Omental fat pad (tissue), 4 donors: ENCODE results near the gene FA2H. TPM values are rescaled to one million over a fixed set of nuclear protein-coding genes. Genes with fewer than 3 reads are reported as not detected.
A peak's percentile ranks its signal among the peaks of the same experiment; 100 is the strongest.

Source experiments
- ATAC-seq: fragments of 150-250 bp; one replicate; pipeline ENCODE4 v1.9.1; 2016; ENCODE audit warnings: mild to moderate bottlenecking, moderate library complexity; ENCODE audit not compliant: low FRiP score
- DNase-seq: peaks from one replicate; pipeline ENCODE4 v3.0.0-alpha.2; 2019; ENCODE audit warnings: low spot score
- total RNA-seq, 4 donors: library from RNA; depleted of rRNA; stranded (reverse); fragments of >200 nt; gene quantifications; one replicate each; pipeline ENCODE4 v1.1.0, GENCODE V29; 2016
- TF ChIP-seq, protein P1 (sequence below), 3 donors: fragments of 450-650 bp; IDR thresholded peaks; one replicate each; pipeline ENCODE4 v1.5.1; 2016 to 2017; ENCODE audit warnings: antibody characterized with exemption in 3 of 3, mild to moderate bottlenecking in 3 of 3, moderate library complexity in 2 of 3

Gene FA2H
- total RNA-seq, 4 donors from 2014 or later = not detected

- DNase-seq (no peak), ATAC-seq (peak; percentile 75)
- TF ChIP-seq, protein P1, sequence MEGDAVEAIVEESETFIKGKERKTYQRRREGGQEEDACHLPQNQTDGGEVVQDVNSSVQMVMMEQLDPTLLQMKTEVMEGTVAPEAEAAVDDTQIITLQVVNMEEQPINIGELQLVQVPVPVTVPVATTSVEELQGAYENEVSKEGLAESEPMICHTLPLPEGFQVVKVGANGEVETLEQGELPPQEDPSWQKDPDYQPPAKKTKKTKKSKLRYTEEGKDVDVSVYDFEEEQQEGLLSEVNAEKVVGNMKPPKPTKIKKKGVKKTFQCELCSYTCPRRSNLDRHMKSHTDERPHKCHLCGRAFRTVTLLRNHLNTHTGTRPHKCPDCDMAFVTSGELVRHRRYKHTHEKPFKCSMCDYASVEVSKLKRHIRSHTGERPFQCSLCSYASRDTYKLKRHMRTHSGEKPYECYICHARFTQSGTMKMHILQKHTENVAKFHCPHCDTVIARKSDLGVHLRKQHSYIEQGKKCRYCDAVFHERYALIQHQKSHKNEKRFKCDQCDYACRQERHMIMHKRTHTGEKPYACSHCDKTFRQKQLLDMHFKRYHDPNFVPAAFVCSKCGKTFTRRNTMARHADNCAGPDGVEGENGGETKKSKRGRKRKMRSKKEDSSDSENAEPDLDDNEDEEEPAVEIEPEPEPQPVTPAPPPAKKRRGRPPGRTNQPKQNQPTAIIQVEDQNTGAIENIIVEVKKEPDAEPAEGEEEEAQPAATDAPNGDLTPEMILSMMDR (IDR thresholded peaks at IDR 0.05) = no peak
Observed at GRCh38 chr16:74700438-74701225, 74.0 kb downstream of the FA2H start, which contains the start of gene MLKL. Gene MLKL, minus strand, starts transcription at chr16:74700862. Its CDS starts 5,105 bp downstream, at chr16:74695757.

- DNase-seq (no peak), ATAC-seq (peak; percentile 40)
- TF ChIP-seq, protein P1 (IDR thresholded peaks at IDR 0.05) = no peak
Observed at GRCh38 chr16:74700116-74700437, 74.5 kb downstream of the FA2H start.

GRCh38 chr16:74699666-74700065, 75.0 kb downstream of the FA2H start:
- no peak for ATAC-seq
- no peak for DNase-seq
- TF ChIP-seq, protein P1 (IDR thresholded peaks at IDR 0.05) = no peak

DNA sequence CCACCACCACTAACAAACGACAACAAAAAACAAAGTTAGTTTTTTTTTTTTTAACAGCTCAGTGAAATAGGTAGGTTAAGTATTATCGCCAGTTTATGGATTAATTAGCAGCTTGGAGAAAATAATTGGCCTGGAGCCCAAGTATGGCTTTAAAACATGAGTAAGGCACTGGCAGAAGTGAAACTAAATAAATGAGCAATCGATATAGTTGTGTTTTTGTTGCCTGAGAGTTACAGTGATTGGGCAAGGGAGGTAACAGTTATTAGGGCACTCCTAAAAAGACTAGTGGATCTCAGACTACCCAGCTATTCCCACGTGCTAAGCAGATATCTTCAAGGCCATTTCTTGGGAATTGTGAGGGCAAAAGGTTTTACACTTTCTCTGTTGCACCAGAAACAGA, 76.4 kb downstream of the FA2H start:
- TF ChIP-seq, protein P1 (IDR thresholded peaks at IDR 0.05) = no peak
- ATAC-seq (no peak), DNase-seq (no peak)

DNA sequence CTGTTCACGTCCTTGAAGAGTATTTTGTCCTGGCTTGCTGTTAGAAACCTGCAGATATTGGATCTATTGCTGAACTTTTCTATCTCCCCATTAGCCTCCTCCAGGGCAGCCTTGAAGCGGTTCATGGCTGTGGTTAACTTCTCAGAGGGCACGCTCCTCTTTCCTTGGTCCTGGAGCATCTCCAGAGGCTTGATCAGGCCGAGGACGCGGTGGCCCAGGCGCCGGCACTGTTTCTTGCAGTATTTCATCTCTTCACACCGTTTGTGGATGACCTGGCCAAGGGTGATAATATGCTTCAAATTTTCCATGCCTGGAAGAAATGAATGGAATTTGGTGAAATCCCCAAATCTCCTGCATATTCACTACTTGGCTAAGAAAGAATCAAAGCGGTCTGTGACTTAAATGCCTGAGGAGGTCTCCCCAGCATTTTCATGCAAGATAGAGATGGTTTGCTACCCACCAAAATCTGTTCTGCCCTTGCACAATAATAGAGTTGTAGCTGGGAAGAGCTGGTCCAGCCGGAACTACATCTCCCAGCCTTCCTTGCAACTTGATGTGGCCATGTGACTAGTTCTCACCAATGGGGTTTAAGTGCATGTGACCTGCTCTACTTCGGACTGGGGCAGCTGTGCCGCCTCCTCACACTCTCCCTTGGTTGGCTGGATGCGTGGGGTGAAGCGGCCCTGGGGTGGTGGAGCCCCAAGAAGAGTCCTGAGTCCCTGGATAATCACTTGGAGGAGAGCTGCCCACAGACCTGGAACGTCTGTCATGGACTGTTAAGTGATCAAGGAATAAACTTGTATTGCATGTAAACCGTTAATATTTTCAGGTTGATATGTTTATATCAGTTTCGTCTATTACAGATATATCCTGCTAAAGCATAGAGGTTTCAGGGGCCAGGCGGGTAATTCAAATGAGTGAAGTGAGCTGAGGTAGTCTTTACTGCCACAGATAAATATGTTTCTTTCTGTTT, 78.9 kb downstream of the FA2H start:
- peak; percentile 82 for DNase-seq
- peak; percentile 93 for ATAC-seq
- TF ChIP-seq, protein P1 (IDR thresholded peaks at IDR 0.05) = no peak

GRCh38 chr16:74691093-74691855, 83.3 kb downstream of the FA2H start:
- TF ChIP-seq, protein P1 (IDR thresholded peaks at IDR 0.05) = no peak
- ATAC-seq (no peak), DNase-seq (no peak)
